HG03103 (cell line): ENCODE data around the gene CHERP.
"Not testable (repeated sequence)": the region's sequence is repeated elsewhere in the genome, so short reads cannot be mapped to it uniquely, and the experiment has no call there.

ENCODE experiments used
- ATAC-seq: cut with Tn5 transposase; IDR thresholded peaks from one replicate; pipeline ENCODE4 v1.9.1; 2021; ENCODE audit warnings: low read depth; ENCODE audit not compliant: unreplicated experiment

The CHERP gene

DNA sequence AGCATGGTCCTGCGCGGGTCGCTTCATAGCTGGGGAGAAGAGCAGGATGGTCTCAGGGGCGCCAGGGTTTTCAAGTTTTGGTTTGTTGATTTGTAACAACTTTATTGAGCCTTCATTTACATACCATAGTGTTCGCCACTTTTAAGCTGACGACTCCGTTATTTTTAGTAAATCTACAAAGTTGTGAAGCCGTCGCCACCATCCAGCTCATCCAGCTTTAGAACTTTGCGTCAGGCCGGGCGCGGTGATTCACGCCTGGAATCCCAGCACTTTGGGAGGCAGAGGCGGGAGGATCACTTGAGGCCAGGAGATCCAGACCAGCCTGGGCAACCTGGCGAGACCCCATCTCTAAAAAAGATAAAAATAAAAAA lies 45.6 kb downstream of the CHERP start:
- ATAC-seq, result no peak

DNA sequence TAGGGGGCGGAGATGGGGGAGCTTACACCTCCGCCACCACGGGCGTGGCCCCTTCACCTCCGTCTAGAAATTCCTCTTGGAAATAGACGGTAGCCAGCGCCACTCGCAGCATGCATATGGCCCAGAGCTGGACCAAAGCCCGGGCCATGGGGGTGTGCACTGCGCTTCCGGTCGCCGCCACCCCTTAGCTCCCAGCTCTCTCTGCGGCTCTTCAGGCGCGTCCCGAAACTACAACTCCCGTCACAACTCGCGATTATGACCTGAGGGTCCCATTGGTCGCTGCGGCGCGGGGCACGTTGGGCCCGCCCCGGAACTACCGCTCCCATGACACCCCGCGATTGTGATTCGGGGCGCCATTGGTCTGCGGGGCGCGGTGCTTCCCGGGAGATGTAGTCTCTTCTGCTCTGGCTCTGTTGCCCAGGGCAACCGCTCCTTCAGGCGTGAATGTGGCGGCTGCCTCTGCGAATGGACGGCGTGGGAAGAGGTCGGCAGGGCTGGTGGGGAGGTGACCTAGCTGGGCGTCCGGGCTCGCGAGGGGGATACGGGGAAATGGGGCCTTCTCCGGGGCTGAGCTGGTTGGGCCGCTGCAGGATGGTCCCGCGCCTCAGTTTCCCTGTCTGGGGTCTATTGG lies 46.1 kb downstream of the CHERP start, which contains the start of the genes C19orf44 and CALR3:
Gene C19orf44, plus strand, starts transcription at position 413 of the 631 bp plus-strand sequence. CDS start 4,399 bp downstream, outside the sequence.
Gene CALR3, minus strand, starts transcription at position 186 of the 631 bp plus-strand sequence. Its CDS starts 38 bp downstream, at position 148.
- ATAC-seq, result peak; percentile 92

- not testable (repeated sequence) for ATAC-seq
Measured at GRCh38 chr19:16486476-16486875, 55.8 kb downstream of the CHERP start.

DNA sequence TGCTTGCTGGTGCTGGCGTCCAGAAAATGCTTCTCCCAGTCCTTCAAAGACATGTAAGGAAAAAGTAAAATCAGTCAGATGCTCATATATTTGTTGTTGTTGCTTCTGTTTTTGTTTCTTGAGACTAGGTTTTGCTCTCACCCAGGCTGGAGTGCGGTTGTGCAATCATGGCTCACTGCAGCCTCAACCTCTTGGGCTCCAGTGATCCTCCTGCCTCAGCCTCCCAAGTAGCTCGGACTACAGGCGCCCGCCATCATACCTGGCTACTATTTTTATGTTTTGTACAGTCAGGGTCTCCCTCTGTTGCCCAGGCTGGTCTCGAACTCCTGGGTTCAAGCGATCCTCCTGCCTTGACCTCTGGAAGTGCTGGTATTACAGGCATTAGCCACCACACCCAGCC lies 59.5 kb downstream of the CHERP start:
- no peak for ATAC-seq

DNA sequence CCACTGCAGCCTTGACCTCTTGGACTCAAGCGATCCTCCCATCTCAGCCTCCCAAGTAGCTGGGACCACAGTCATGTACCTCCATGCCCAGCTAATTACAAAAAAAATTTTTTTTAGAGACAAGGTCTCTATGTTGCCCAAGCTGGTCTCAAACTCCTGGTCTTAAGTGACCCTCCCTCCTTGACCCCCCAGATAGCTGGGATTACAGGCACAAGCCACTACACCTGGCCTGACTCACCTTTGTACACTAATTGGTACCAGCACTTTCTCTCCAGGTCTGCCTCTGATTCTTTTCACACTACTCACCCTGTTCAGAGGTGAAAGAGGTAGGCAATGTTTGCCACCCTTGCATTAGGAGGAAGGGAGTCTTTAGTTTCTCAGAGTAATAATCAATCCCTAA lies 64.9 kb downstream of the CHERP start:
- ATAC-seq, result no peak

GRCh38 chr19:16476401-16476800 lies 65.8 kb downstream of the CHERP start:
- ATAC-seq, result no peak

- ATAC-seq, result no peak
Measured at GRCh38 chr19:16473875-16474392, 68.3 kb downstream of the CHERP start.

DNA sequence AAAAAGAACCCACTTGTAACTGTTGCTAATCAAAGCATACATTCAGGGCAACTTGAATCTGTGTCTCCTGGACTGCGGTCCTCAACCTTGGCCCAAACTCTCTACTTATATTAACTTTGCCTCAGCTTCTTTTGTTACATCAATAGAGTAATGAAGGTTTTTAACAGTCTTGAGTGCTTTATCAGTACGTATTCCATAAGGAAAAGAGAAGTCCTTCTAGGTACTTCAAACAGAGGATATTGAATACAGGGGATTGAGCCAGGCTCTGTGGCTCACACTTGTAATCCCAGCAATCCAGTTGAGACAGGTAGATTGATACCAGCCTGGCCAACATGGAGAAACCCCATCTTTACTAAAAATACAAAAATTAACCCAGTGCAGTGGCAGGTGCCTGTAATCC lies 69.2 kb downstream of the CHERP start:
- ATAC-seq, result no peak

DNA sequence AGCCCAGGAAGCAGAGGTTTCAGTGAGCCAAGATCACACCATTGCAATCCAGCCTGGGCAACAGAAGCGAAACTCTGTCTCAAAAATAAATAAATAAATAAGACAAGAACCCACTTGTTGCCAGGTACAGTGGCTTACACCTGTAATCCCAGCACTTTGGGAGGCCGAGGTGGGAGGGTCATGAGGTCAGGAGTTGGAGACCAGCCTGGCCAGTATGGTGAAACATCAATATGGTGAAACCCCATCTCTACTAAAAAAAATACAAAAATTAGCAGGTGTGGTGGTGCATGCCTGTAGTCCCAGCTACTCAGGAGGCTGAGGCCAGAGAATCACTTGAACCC lies 69.7 kb downstream of the CHERP start:
- ATAC-seq, result not testable (repeated sequence)

- peak; percentile 10 for ATAC-seq
Measured at GRCh38 chr19:16470911-16471811, 71.1 kb downstream of the CHERP start.

GRCh38 chr19:16470541-16470910 lies 71.7 kb downstream of the CHERP start:
- no peak for ATAC-seq
